T47D (cell line): ENCODE data around the gene PRAMEF5.
"Not testable (repeated sequence)": the region's sequence is repeated elsewhere in the genome, so short reads cannot be mapped to it uniquely, and the experiment has no call there.

Experiments
- DNase-seq, 2 experiments: peaks; one replicate each; pipeline versions ENCODE4 v3.0.0 to v3.0.0-alpha.2; 2011 to 2012; ENCODE audit warnings: low read depth in 1 of 2, low spot score in 1 of 2
- in situ Hi-C: cut with HindIII; loops from 2 replicates; pipeline ENCODE4 v1.10.0; 2016; ENCODE audit warnings: low sequenced_read_pairs, low pct_unique_long_range_greater_than_20kb

PRAMEF5 gene

DNA sequence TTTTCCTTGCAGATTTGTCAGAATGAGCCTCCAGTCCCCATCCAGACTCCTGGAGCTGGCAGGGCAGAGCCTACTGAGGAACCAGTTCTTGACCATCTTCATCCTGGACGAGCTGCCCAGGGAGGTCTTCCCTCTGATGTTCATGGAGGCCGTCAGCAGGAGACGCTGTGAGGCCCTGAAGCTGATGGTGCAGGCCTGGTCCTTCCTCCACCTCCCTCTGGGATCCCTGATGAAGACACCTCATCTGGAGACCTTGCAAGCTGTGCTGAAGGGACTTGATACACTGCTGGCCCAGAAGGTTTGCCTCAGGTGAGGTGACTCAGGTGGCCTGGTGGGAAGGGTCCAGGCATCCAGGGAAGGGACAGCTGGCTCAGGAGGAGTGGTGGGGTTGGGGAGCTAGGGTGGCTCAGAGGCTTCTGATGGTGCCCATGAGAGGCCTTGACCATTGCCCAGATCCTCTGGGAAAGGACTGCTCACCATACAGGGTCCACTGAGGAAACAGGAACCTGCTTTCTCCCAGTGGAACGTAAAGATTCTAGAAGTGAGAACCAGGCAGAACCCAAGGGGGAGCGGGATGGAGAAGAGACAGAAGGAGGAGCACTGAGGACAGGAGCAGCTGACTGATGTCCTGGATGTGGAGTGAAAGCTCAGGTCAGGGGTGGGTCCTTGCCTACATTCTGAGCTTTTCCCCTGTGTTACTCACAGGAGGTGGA lies 8.0 kb upstream of the PRAMEF5 start:
- DNase-seq, in situ Hi-C loops: not testable (repeated sequence)

DNA sequence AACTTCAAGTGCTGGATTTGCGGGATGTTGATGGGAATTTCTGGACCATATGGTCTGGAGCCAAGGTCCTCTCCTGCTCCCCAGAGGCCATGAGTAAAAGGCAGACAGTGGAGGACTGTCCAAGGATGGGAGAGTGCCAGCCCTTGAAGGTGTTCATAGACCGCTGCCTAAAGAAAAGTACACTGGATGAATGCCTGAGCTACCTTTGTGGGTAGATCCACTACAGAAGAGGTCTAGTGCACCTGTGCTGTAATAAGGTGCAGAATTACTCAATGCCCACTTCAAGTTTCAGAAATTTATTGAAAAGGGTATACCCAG lies 7.5 kb upstream of the PRAMEF5 start:
- DNase-seq, in situ Hi-C loops: not testable (repeated sequence)

DNA sequence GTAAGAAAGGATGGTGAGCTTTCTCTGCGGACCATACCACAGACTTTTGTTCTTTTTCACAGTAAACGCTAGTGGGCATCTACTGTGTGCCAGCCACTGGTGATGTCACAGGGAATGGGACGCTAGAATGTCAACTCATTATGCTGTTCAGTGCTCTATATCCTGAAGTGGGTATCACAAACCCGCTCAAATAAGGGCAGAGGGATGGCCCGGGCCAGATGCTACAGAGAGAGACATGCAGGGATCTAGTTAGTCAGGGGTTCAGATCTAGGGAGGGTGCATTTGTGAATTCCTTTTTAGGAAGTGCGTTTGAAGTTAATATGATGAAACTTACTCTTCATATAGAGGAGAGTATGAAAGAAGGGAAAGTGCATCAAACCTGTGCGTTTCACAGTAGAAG lies 6.9 kb upstream of the PRAMEF5 start:
- DNase-seq, in situ Hi-C loops: not testable (repeated sequence)

DNA sequence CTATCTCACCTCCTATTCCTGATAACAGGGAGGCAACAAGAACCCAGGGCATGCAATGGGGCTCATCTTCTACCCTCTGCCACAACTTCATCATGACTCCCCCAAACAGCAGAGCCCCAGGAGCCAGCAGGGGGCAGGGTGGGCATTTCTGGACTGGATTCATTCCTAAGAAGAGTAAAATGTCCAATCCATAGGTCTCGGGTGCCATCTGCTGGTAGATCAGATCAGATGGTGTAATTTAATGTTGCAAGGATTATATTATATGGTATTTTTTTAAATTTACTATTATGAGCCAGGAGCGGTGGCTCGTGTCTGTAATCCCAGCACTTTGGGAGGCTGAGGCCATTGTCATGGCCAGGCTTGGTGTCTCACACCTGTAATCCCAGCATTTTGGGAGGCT lies 11.1 kb downstream of the PRAMEF5 start:
- in situ Hi-C loops, DNase-seq: not testable (repeated sequence)

DNA sequence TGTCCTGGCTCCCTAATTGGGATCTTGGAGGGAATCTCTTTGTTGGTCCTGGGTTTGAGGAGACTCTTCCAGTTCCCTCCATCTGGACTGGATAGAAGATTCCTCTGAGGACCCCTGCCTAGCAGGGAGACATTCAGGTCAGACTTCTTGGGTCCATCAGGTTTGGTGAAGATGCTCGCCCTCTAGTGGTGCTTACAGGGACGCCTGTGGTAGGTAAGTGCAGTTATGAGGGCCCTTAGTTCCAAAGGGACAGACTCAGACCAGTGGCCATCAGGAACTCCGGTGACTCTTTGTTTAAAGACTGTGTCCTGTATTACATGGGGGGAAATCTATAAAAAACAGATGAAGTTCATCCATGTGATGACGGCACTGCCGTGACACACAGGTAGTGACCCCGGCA lies 23.0 kb downstream of the PRAMEF5 start:
- in situ Hi-C loops, DNase-seq: not testable (repeated sequence)

DNA sequence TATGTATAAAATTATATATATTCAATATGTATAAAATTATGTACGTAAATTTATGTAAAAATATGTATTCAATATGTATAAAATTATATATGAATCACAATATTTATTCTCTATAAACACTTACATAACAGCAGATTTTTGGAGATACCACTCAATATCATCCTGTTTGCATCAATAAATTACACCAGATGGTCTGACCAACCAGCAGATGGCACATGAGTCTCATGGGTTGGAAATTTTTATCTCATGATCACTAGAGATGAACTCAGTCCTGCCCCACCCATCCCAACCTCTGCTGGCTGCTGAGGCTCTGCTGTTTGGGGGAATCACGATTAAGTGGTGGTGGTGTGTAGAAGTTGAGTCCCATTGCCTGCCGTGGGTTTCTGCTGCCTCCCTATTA lies 25.6 kb downstream of the PRAMEF5 start:
- DNase-seq, in situ Hi-C loops: not testable (repeated sequence)

DNA sequence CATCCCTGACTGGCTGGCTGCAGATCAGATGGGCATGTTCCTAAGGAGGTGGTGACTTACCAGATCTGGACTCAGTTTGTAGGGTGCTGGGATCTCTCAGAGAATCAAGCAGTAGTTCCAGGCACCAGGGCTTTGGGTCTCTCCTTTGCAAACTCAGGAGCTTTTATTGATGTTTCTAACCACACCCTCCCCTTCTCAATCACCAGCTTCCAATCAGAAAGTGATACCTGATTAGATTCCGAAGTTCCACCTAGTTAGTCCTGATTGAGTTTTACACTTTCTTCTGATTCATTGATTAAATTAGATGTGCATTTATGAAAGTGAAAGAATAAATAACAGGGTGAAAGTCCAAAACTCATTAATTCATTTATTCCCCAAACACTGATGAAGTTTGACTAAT lies 31.0 kb downstream of the PRAMEF5 start, which contains the start of gene PRAMEF8:
Gene PRAMEF8 (minus strand): TSS at position 101 of the 400 bp plus-strand sequence. CDS start 1,046 bp downstream, outside the sequence.
- DNase-seq, in situ Hi-C loops: not testable (repeated sequence)

DNA sequence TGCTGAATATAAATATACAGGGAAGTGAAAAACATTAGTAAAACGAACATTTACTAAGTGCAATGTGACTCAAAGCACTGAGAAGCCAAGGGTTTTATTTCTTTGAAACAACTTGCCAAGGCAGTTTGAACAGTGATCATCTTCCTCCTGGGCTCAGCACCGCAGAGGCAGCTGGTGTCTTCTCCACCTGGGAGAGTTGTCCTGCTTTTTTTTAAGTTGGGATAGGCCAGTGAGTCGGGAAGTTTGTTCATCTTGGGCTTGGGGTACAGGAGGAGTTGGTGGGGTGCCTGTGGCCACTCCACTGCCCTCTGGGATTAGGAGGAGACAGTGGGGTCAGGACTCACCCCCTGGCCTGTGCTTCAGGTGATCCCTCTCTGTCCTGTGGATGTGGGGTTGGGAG lies 35.0 kb downstream of the PRAMEF5 start:
- in situ Hi-C loops, DNase-seq: not testable (repeated sequence)

DNA sequence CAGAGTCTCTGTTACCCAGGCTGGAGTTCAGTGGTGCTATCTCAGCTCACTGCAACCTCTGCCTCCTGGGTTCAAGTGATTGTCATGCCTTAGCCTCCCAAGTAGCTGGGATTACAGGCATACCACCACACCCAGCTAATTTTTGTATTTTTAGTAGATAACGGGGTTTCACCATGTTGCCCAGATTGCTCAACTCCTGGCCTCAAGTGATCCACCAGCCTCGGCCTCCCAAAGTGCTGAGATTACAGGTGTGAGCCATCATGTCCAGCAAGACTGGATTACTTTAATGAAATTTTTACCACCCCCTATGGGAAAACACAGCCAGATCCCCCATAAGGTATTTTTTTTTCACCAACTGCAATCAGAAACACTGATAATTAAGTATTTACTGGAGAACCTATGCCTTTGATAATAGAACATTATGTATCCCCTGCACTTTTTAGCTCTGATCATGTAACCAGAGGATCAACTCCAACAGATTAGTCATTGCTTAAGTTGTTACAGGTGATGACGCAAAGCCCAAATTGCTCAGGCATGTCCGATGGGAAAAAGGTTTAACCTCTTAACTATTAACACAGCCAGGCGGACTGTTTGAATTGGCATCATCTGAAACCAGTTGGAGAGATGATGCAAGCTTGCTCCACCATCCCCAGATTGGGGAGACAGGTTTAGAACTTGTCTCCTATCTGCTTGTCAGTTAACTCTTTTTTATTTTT lies 43.4 kb downstream of the PRAMEF5 start:
- in situ Hi-C loops, DNase-seq: not testable (repeated sequence)

DNA sequence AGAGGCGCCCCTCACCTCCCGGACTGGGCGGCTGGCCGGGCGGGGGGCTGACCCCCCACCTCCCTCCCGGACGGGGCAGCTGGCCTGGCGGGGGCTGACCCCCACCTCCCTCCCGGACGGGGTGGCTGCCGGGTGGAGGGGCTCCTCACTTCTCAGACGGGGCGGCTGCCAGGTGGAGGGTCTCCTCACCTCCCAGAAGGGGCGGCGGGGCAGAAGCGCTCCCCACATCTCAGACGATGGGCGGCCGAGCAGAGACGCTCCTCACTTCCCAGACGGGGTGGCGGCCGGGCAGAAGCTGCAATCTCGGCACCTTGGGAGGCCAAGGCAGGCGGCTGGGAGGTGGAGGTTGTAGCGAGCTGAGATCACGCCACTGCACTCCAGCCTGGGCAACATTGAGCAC lies 44.7 kb downstream of the PRAMEF5 start:
- in situ Hi-C loops, DNase-seq: not testable (repeated sequence)

DNA sequence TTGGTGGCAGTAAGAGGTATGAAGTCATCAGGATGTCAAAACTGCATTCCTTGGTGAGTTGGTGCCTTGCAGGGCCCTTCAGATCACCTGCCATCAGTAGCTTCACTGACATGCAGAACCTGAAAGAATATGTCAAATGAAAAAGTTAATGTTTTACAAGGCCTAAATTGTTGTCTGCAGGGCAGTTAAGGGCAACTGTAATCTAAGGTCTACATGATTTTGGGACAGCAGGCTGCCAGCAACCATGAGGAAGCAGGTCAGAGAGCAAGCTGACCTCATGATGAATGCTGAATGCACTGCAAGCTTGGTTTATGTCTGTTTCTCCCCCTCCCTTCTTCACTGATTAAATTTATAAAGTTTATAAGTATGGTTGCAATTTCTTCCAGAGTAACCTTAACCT lies 48.2 kb downstream of the PRAMEF5 start:
- DNase-seq, in situ Hi-C loops: not testable (repeated sequence)

DNA sequence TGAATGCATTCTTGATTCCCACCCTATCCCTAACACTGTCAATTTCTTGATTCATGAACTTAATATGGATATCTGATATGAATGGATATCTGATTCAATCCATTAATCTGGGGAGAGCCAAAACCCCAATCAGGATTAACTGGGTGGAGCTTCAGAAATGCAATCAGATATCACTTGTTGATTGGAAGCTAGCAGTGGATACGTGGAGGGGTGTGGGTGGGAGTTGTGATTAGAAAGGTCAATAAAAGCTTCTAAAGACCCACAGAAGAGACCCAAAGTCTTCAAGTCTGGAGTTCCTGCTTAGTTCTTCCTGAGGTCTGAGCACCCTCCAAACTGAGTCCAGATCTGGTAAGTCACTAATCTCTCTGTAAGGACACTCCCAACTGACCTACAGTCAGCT lies 49.2 kb downstream of the PRAMEF5 start, which contains the start of gene PRAMEF33:
Gene PRAMEF33 (plus strand): TSS at position 301 of the 400 bp plus-strand sequence. CDS start 2,416 bp downstream, outside the sequence.
- DNase-seq, in situ Hi-C loops: not testable (repeated sequence)
